Naive thymus-derived CD4-positive, alpha-beta T cell (primary cell): Measurements from ENCODE around the gene ELAVL1. TPM values are rescaled to one million over a fixed set of nuclear protein-coding genes. Genes with fewer than 3 reads are reported as not detected.

Source experiments
- ATAC-seq: fragments of 150-1000 bp; cut with Tn5 transposase; 2 replicates; pipeline ENCODE4 v1.10.0; 2021; ENCODE audit warnings: mild to moderate bottlenecking, moderate library complexity
- CTCF ChIA-PET: fragments of 350-600 bp; sonication (Branson Sonifier 250); formaldehyde crosslinking; loops from one replicate; lab custom pipeline; 2021; ENCODE audit warnings: antibody characterized with exemption; lab: Charles Lee
- POLR2A ChIA-PET: fragments of 350-600 bp; sonication (Branson Sonifier 250); formaldehyde crosslinking; loops from one replicate; lab custom pipeline; 2021; ENCODE audit warnings: antibody characterized with exemption, inconsistent platforms; lab: Charles Lee
- DNase-seq, 9 donors: peaks; one replicate each; pipeline versions ENCODE4 v3.0.0 to v3.0.0-alpha.2; 2020 to 2022; ENCODE audit warnings: mixed read lengths in 1 of 9
- H3K27ac ChIP-seq: one replicate; pipeline ENCODE4 v1.7.0; 2013; ENCODE audit warnings: mild to moderate bottlenecking, low read depth, low read length, moderate library complexity
- H3K27me3 ChIP-seq, 2 donors: one replicate each; pipeline ENCODE4 v1.7.0; 2013; ENCODE audit warnings: low read length in 2 of 2, mild to moderate bottlenecking in 2 of 2, moderate library complexity in 2 of 2; ENCODE audit not compliant: control insufficient read depth in 2 of 2, insufficient read depth in 2 of 2
- H3K36me3 ChIP-seq, 3 experiments: 1 replicate in 2 of 3; 2 replicates in 1 of 3; pipeline ENCODE4 v1.7.0; 2013; ENCODE audit warnings: low read length in 3 of 3, mild to moderate bottlenecking in 3 of 3, moderate library complexity in 1 of 3; ENCODE audit not compliant: insufficient read depth in 3 of 3, control insufficient read depth in 2 of 3
- H3K4me1 ChIP-seq, 2 donors: one replicate each; pipeline ENCODE4 v1.7.0; 2013; ENCODE audit warnings: low read length in 2 of 2, mild to moderate bottlenecking in 2 of 2, moderate library complexity in 1 of 2; ENCODE audit not compliant: control insufficient read depth in 2 of 2, insufficient read depth in 2 of 2
- H3K4me3 ChIP-seq: 2 replicates; pipeline ENCODE4 v1.7.0; 2013; ENCODE audit warnings: mild to moderate bottlenecking, low read length
- H3K9me3 ChIP-seq, 3 experiments: 1 replicate in 2 of 3; 2 replicates in 1 of 3; pipeline ENCODE4 v1.7.0; 2013; ENCODE audit warnings: low read length in 3 of 3; ENCODE audit not compliant: control insufficient read depth in 2 of 3
- H3K27ac Mint-ChIP-seq, 9 donors: one replicate each; pipeline ENCODE4 v1.8.0; 2020 to 2022; ENCODE audit warnings: mixed read lengths in 9 of 9, mild to moderate bottlenecking in 8 of 9, moderate library complexity in 5 of 9, inconsistent platforms in 2 of 9
- H3K27me3 Mint-ChIP-seq, 5 donors: one replicate each; pipeline ENCODE4 v1.8.0; 2021 to 2022; ENCODE audit warnings: mixed read lengths in 5 of 5, mild to moderate bottlenecking in 1 of 5
- H3K36me3 Mint-ChIP-seq, 5 donors: one replicate each; pipeline ENCODE4 v1.8.0; 2020 to 2022; ENCODE audit warnings: mixed read lengths in 5 of 5, mild to moderate bottlenecking in 3 of 5, inconsistent platforms in 1 of 5
- H3K4me1 Mint-ChIP-seq, 7 donors: one replicate each; pipeline ENCODE4 v1.8.0; 2020 to 2022; ENCODE audit warnings: mixed read lengths in 7 of 7, mild to moderate bottlenecking in 3 of 7, inconsistent platforms in 1 of 7
- H3K4me3 Mint-ChIP-seq, 10 donors: one replicate each; pipeline ENCODE4 v1.8.0; 2020 to 2022; ENCODE audit warnings: mild to moderate bottlenecking in 10 of 10, mixed read lengths in 10 of 10, moderate library complexity in 6 of 10, inconsistent platforms in 2 of 10
- H3K9me3 Mint-ChIP-seq, 11 donors: one replicate each; pipeline ENCODE4 v1.8.0; 2020 to 2022; ENCODE audit warnings: mixed read lengths in 11 of 11, mild to moderate bottlenecking in 4 of 11, inconsistent platforms in 1 of 11, moderate library complexity in 1 of 11
- intact Hi-C, 2 donors: fragments of 100-400 bp; cut with micrococcal nuclease; formaldehyde crosslinking; loops; one replicate each; pipeline ENCODE4 v1.15.1; 2023
- polyA plus RNA-seq, 2 donors: library from polyadenylated mRNA; unstranded; fragments of 300-500 nt; fragmentation: Illumina TruSeq; gene quantifications; one replicate each; pipeline ENCODE4 v1.2.3, GENCODE V29; 2021
- total RNA-seq, 6 experiments: library from RNA in 5 of 6; stranded (reverse) in 5 of 6; gene quantifications; 1 replicate in 5 of 6; 2 replicates in 1 of 6; pipeline ENCODE4 v1.2.3 and lab custom pipeline; 2021 to 2026

ELAVL1 gene
- total and polyA plus RNA-seq, 7 experiments from 2014 or later, result 32.4 to 117 (median 49.6) TPM

DNA sequence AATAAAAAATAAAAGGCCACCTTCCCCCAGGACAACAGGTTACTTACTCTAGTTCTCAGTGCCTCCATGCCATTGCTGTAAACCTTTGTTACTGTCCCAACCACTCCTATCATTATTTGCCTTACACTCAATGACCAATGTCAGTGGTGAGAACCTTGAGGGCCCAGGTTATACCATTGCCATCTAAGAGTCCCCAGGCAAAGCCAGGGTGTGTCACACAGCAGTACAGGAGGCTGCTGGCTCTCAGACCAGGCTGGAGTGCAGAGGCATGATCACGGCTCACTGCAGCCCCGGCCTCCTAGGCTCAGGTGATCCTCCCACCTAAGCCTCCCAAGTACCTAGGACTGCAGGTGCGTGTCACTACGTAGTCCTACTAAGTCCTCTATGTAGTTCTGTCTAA lies 6.1 kb downstream of the ELAVL1 start:
- H3K4me3 ChIP-seq, result no peak overlapping the region
- no peaks in the 10 kb centered on the region for H3K9me3 ChIP-seq
- H3K27ac ChIP-seq, result no peak overlapping the region
- intact Hi-C loops, result no loop called here
- no peaks in the 10 kb centered on the region for H3K27me3 ChIP-seq
- Mint-ChIP-seq H3K27ac (peak overlapping the region in 1 of 9 donors; percentile 48), H3K4me3 (peak overlapping the region in 1 of 10 donors; percentile 23), H3K4me1 (peaks cover 40 to 88% (median 73%) of the 10 kb centered on the region in 7 donors), H3K27me3 (no peaks in the 10 kb centered on the region), H3K36me3 (peaks cover 0 to 3% (median 0%) of the 10 kb centered on the region in 5 donors), H3K9me3 (no peaks in the 10 kb centered on the region)
- peaks cover 0 to 12% (median 0%) of the 10 kb centered on the region in 3 experiments for H3K36me3 ChIP-seq
- ChIA-PET POLR2A (no interaction called here), CTCF (interaction anchor here (0.6 kb wide), 1 partner anchor 921 kb away, joined by 4 read pairs; no protein-coding TSS in a partner anchor)
- ATAC-seq (no peak), DNase-seq (no peak)
- H3K4me1 ChIP-seq, result peaks cover 16 to 22% of the 10 kb centered on the region in 2 donors

DNA sequence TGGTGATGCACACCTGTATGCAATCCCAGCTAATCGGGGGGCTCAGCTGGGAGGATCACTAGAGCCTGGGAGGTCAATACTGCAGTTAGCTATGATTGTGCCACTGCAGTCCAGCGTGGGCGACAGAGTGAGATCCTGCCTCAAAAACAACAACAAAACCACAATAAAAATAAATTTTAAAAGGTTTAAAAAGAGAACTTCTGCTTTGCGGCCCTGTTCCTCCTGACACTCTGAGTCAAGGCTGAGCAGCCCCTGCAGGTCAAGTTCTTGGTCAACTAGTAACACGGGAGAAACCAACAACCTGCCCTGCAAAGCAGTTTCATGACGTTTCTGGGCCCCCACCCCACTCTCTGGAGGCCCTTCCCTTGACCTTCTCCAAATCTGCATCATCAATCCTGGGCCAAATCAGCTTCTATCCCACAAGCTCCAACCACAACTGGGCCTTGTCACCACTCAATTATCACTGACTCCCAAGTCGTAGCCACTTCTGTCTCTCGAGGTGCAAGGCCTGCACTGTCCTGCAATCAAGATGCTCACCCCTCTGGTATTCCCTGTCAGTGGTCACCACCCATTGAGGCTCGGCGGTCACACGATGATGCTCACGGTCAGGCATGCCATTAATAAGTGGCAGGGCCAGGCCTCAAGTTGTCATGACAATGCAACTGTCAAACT lies 7.5 kb downstream of the ELAVL1 start:
- CTCF ChIA-PET, result interaction anchor here (0.5 to 0.6 kb wide), 3 partner anchors 58 to 256 kb away, joined by 3 to 4 read pairs (median 4); no protein-coding TSS in a partner anchor
- no peak for ATAC-seq
- H3K4me1 ChIP-seq, result peaks cover 10 to 11% of the 10 kb centered on the region in 2 donors
- peaks cover 0 to 22% (median 0%) of the 10 kb centered on the region in 3 experiments for H3K36me3 ChIP-seq
- no peak for DNase-seq
- Mint-ChIP-seq H3K9me3 (no peaks in the 10 kb centered on the region), H3K27ac (peak overlapping the region in 1 of 9 donors; percentile 54), H3K36me3 (peaks cover 0 to 3% (median 0%) of the 10 kb centered on the region in 5 donors), H3K4me1 (peaks cover 44 to 87% (median 74%) of the 10 kb centered on the region in 7 donors), H3K4me3 (peak overlapping the region in 1 of 10 donors; percentile 4), H3K27me3 (no peaks in the 10 kb centered on the region)
- no peaks in the 10 kb centered on the region for H3K9me3 ChIP-seq
- intact Hi-C loops, result no loop called here
- POLR2A ChIA-PET, result no interaction called here
- H3K4me3 ChIP-seq, result no peak overlapping the region
- H3K27me3 ChIP-seq, result no peaks in the 10 kb centered on the region
- no peak overlapping the region for H3K27ac ChIP-seq

DNA sequence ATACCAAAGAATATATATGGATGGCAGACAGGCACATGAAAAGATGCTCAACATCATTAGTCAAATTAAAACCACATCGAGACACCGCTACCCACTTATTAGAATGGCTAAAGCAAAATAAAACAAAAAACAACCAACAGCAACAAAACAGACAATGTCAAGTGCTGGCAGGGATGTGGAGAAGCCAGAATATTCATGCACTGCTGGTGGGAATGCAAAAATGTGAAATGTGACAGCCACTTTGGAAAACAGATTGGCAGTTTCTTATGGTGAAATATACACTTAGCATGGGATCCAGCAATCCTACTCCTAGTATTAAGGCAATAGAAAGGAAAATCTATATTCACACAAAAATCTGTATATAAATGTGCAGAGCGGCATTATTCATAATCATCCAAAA lies 8.6 kb downstream of the ELAVL1 start:
- H3K4me3 Mint-ChIP-seq, result peak overlapping the region in 1 of 10 donors; percentile 35

DNA sequence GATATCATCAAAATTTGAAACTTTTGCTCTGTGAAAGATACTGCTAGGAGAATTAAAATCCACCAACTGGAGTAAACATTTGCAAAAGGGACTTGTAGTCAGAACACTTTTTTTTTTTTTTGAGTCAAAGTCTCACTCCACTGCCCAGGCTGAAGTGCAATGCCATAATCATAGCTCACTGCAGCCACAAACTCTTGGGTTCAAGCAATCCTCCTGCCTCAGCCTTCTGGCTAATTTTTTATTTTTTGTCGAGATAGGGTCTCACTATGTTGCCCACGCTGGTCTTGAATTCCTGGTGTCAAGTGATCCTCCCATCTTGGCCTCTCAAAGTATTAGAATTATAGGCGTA lies 9.7 kb downstream of the ELAVL1 start:
- POLR2A ChIA-PET, result no interaction called here
- Mint-ChIP-seq H3K4me1 (peaks cover 23 to 66% (median 52%) of the 10 kb centered on the region in 7 donors), H3K9me3 (no peaks in the 10 kb centered on the region), H3K27me3 (no peaks in the 10 kb centered on the region), H3K4me3 (no peak overlapping the region), H3K27ac (peak overlapping the region in 1 of 9 donors; percentile 57), H3K36me3 (peaks cover 0 to 7% (median 5%) of the 10 kb centered on the region in 5 donors)
- Histone ChIP-seq H3K27ac (no peak overlapping the region), H3K4me1 (peaks cover 0 to 4% of the 10 kb centered on the region in 2 donors), H3K4me3 (no peak overlapping the region), H3K27me3 (no peaks in the 10 kb centered on the region), H3K36me3 (peaks cover 7 to 34% (median 9%) of the 10 kb centered on the region in 3 experiments), H3K9me3 (no peaks in the 10 kb centered on the region)
- CTCF ChIA-PET, result interaction anchor here (0.6 kb wide), 1 partner anchor 85 kb away, joined by 7 read pairs; no protein-coding TSS in a partner anchor
- intact Hi-C loops, result no loop called here
- DNase-seq (no peak), ATAC-seq (no peak)

More for the DNA sequence above, 8.6 kb downstream of the ELAVL1 start:
- Mint-ChIP-seq H3K9me3 (no peaks in the 10 kb centered on the region), H3K36me3 (peaks cover 0 to 7% (median 0%) of the 10 kb centered on the region in 5 donors), H3K27me3 (no peaks in the 10 kb centered on the region), H3K4me1 (peaks cover 34 to 77% (median 63%) of the 10 kb centered on the region in 7 donors), H3K27ac (peak overlapping the region in 1 of 9 donors; percentile 45)
- ChIA-PET POLR2A (no interaction called here), CTCF (no interaction called here)
- ATAC-seq, result no peak
- Histone ChIP-seq H3K4me3 (no peak overlapping the region), H3K27me3 (no peaks in the 10 kb centered on the region), H3K27ac (no peak overlapping the region), H3K4me1 (peaks cover under 1 to 4% of the 10 kb centered on the region in 2 donors), H3K36me3 (peaks cover 0 to 29% (median 0%) of the 10 kb centered on the region in 3 experiments), H3K9me3 (no peaks in the 10 kb centered on the region)
- DNase-seq, result no peak
- intact Hi-C loops, result no loop called here

DNA sequence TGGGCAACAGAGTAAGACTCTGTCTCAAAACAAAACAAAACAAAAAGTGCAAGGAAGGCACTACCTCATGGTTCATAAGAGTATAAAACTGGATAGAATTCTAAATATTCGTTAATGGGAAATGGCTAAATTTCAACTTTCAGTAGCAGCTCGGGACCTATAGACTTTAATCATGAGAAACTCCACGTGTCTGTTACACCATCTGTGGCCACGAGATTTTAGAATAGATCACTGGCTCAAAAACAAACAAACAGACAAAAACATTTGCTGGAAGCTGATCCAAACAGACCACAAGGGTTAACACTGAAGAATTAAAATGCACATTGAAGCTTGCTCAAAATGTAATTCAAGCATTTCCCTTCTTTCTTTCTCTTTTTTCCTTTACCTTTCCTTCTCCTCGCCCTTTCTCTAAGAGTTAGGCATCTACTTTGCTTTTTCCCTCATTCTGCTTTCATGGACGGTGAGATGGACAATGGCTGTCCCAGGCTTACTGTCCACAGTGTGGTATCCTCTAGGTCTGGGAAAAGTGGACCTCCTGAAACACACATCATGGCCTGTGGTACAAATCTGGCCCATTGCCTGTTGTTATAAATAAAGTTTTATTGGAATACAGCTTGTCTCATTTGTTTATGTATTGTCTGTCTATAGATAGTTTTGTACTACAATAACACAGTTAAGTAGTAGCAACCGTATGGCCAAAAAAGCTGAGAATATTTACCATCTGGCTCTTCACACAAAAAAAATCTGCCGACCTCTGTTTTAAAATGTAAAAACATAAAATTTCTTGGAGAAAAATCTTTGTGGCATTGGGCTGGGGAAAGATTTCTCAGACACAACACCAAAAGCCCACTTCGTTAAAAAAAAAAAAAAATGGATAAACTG lies 10.3 kb downstream of the ELAVL1 start:
- peaks cover 19 to 63% (median 50%) of the 10 kb centered on the region in 7 donors for H3K4me1 Mint-ChIP-seq
- peaks cover 0 to 4% of the 10 kb centered on the region in 2 donors for H3K4me1 ChIP-seq
- ATAC-seq, result no peak
- H3K9me3 ChIP-seq, result no peaks in the 10 kb centered on the region
- ChIA-PET CTCF (interaction anchor here (0.6 kb wide), 1 partner anchor 84 kb away, joined by 7 read pairs; no protein-coding TSS in a partner anchor), POLR2A (no interaction called here)
- H3K27me3 ChIP-seq, result no peaks in the 10 kb centered on the region
- H3K4me3 Mint-ChIP-seq, result peak overlapping the region in 2 of 10 donors; percentile 7 to 39
- no peak overlapping the region for H3K27ac ChIP-seq
- no peaks in the 10 kb centered on the region for H3K9me3 Mint-ChIP-seq
- peak overlapping the region in 4 of 9 donors; percentile 6 to 80 (median 66) for H3K27ac Mint-ChIP-seq
- H3K27me3 Mint-ChIP-seq, result no peaks in the 10 kb centered on the region
- no peak for DNase-seq
- H3K4me3 ChIP-seq, result no peak overlapping the region
- peaks cover 0 to 7% (median 5%) of the 10 kb centered on the region in 5 donors for H3K36me3 Mint-ChIP-seq
- intact Hi-C loops, result loop anchor here in 1 of 2 donors (5.0 kb wide), 1 partner anchor 38 kb away; no protein-coding TSS in a partner anchor
- H3K36me3 ChIP-seq, result peaks cover 7 to 38% (median 9%) of the 10 kb centered on the region in 3 experiments

DNA sequence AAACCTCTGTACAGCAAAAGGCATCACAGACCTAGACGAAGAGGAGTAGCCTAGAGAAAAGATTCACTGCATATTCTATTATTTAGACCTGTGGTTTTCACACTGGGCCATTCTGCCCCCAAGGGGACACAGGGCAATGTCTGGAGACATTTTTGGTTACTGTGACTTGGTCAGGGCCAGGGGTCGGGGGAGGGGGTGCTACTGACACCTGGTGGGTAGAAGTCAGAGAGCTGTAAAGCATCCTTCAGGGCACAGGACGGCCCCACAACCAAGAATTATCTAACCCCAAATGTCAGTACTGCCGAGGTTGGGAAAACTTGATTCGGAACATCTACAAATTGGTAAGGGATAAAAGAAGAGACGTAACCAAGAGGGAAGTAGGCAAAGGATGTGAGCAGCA lies 11.3 kb downstream of the ELAVL1 start:
- Mint-ChIP-seq H3K27me3 (no peaks in the 10 kb centered on the region), H3K9me3 (no peaks in the 10 kb centered on the region), H3K4me1 (peaks cover 16 to 56% (median 43%) of the 10 kb centered on the region in 7 donors), H3K27ac (peak overlapping the region in 3 of 9 donors; percentile 49 to 75 (median 65)), H3K36me3 (peaks cover 0 to 13% (median 5%) of the 10 kb centered on the region in 5 donors), H3K4me3 (no peak overlapping the region)
- Histone ChIP-seq H3K4me3 (no peak overlapping the region), H3K27me3 (no peaks in the 10 kb centered on the region), H3K4me1 (peaks cover 0 to 4% of the 10 kb centered on the region in 2 donors), H3K27ac (no peak overlapping the region), H3K9me3 (no peaks in the 10 kb centered on the region), H3K36me3 (peaks cover 7 to 43% (median 9%) of the 10 kb centered on the region in 3 experiments)
- POLR2A ChIA-PET, result no interaction called here
- intact Hi-C loops, result loop anchor here in 1 of 2 donors (5.0 kb wide), 1 partner anchor 37 kb away; no protein-coding TSS in a partner anchor
- ATAC-seq (no peak), DNase-seq (no peak)
- CTCF ChIA-PET, result no interaction called here
